HCT116 (cell line): Measurements from ENCODE around the gene SYMPK. TPM values are rescaled to one million over a fixed set of nuclear protein-coding genes. Genes with fewer than 3 reads are reported as not detected.

ENCODE experiments used
- ATAC-seq: fragments of 200-7000 bp; cut with Tn5 transposase; 2 replicates; pipeline ENCODE4 v1.9.1; 2020; ENCODE audit warnings: mild to moderate bottlenecking, moderate library complexity
- BruUV-seq: library from RNA; stranded (reverse); fragments of 400-500 nt; replicated peaks from 2 replicates; lab custom pipeline; 2021; lab: Mats Ljungman, UMichigan
- CTCF ChIA-PET: fragments of 300-600 bp; sonication (Branson Sonifier 250); formaldehyde crosslinking; loops from one replicate; lab custom pipeline; 2021; ENCODE audit warnings: antibody characterized with exemption; lab: Charles Lee
- POLR2A ChIA-PET: fragments of 300-600, 350-600 bp; sonication (Branson Sonifier 250); formaldehyde crosslinking; loops from one replicate; lab custom pipeline; 2021; ENCODE audit warnings: antibody characterized with exemption; lab: Charles Lee
- RAD21 ChIA-PET, 2 experiments: fragments of 300-600 bp; sonication (Branson Sonifier 250); formaldehyde crosslinking; loops; one replicate each; lab custom pipeline; 2023; ENCODE audit warnings: low total read pairs in 2 of 2; ENCODE audit not compliant: uncharacterized antibody in 2 of 2, unreplicated experiment in 2 of 2, low non-redundant PET in 1 of 2; lab: Charles Lee
- DNase-seq: peaks from one replicate; pipeline ENCODE4 v3.0.0-alpha.2; 2010; ENCODE audit warnings: low read depth, low spot score
- H2AFZ ChIP-seq: fragments of 200-600 bp; shearing (Covaris generic), sonication (generic); 2 replicates; pipeline ENCODE4 v1.6.1; 2017; ENCODE audit warnings: low read depth, mixed run types, mixed read lengths, antibody characterized with exemption, low read length; ENCODE audit not compliant: poor library complexity, severe bottlenecking
- H3K27ac ChIP-seq: 2 replicates; pipeline ENCODE4 v1.5.1; 2012; ENCODE audit warnings: low read depth, low read length
- H3K27me3 ChIP-seq: fragments of 200-600 bp; sonication (generic); 2 replicates; pipeline ENCODE4 v1.6.1; 2016; ENCODE audit warnings: mixed run types, low read length, mixed read lengths; ENCODE audit not compliant: insufficient read depth
- H3K36me3 ChIP-seq, 2 experiments: fragments of 200-500 bp in 1 of 2; fragments of 200-600 bp in 1 of 2; sonication (Bioruptor generic) in 1 of 2; sonication (generic) in 1 of 2; 2 replicates each; pipeline versions ENCODE4 v1.5.1 to v1.6.1; 2014 to 2016; ENCODE audit warnings: low read length in 2 of 2, inconsistent platforms in 1 of 2, mixed read lengths in 1 of 2, mixed run types in 1 of 2; ENCODE audit not compliant: insufficient read depth in 2 of 2, control insufficient read depth in 1 of 2
- H3K4me1 ChIP-seq, 2 experiments: fragments of 200-600 bp in 1 of 2; sonication (generic) in 1 of 2; 2 replicates each; pipeline versions ENCODE4 v1.5.1 to v1.6.1; 2012 to 2017; ENCODE audit warnings: low read length in 2 of 2, inconsistent platforms in 1 of 2, mild to moderate bottlenecking in 1 of 2, mixed read lengths in 1 of 2, mixed run types in 1 of 2, moderate library complexity in 1 of 2; ENCODE audit not compliant: insufficient read depth in 2 of 2, control insufficient read depth in 1 of 2
- H3K4me2 ChIP-seq: fragments of 200-600 bp; sonication (generic); 2 replicates; pipeline ENCODE4 v1.6.1; 2017; ENCODE audit warnings: mixed run types, low read length, mixed read lengths
- H3K4me3 ChIP-seq, 2 experiments: fragments of 200-600 bp in 1 of 2; sonication (generic) in 1 of 2; replicated peaks in 1 of 2; 2 replicates each; pipeline ENCODE4 v1.5.1; 2011 to 2016; ENCODE audit warnings: low read length in 2 of 2, control low read depth in 1 of 2, low read depth in 1 of 2, mild to moderate bottlenecking in 1 of 2, mixed read lengths in 1 of 2, mixed run types in 1 of 2
- H3K79me2 ChIP-seq: fragments of 200-600 bp; sonication (generic); 2 replicates; pipeline ENCODE4 v1.6.1; 2017; ENCODE audit warnings: mild to moderate bottlenecking, mixed run types, low read length, moderate library complexity, mixed read lengths; ENCODE audit not compliant: insufficient read depth
- H3K9ac ChIP-seq: fragments of 200-600 bp; sonication (generic); 2 replicates; pipeline ENCODE4 v1.6.1; 2016; ENCODE audit warnings: low read length, mixed read lengths
- H3K9me2 ChIP-seq: fragments of 200-600 bp; sonication (generic), shearing (Covaris generic); 2 replicates; pipeline ENCODE4 v1.6.1; 2017; ENCODE audit warnings: mixed run types, mild to moderate bottlenecking, moderate library complexity; ENCODE audit not compliant: insufficient read depth
- H3K9me3 ChIP-seq, 2 experiments: fragments of 200-500 bp in 1 of 2; fragments of 200-600 bp in 1 of 2; sonication (Bioruptor generic) in 1 of 2; sonication (generic) in 1 of 2; 2 replicates each; pipeline ENCODE4 v1.6.1; 2014 to 2017; ENCODE audit warnings: low read length in 2 of 2, mixed read lengths in 2 of 2, inconsistent platforms in 1 of 2, low read depth in 1 of 2, mild to moderate bottlenecking in 1 of 2, mixed run types in 1 of 2, moderate library complexity in 1 of 2; ENCODE audit not compliant: control insufficient read depth in 1 of 2, insufficient read depth in 1 of 2
- H4K20me1 ChIP-seq: fragments of 200-600 bp; sonication (generic), shearing (Covaris generic); 2 replicates; pipeline ENCODE4 v1.6.1; 2017; ENCODE audit warnings: mixed run types, mild to moderate bottlenecking, moderate library complexity; ENCODE audit not compliant: insufficient read depth
- EGR1 ChIP-seq: IDR thresholded peaks from 2 replicates; pipeline ENCODE4 v1.6.1; 2012; ENCODE audit warnings: low read depth
- ELF1 ChIP-seq: IDR thresholded peaks from 2 replicates; pipeline ENCODE4 v1.6.1; 2012; ENCODE audit warnings: low read depth, borderline replicate concordance
- EZH2phosphoT487 ChIP-seq: fragments of 200-600 bp; IDR thresholded peaks from 2 replicates; pipeline ENCODE4 v1.6.1; 2018; ENCODE audit warnings: antibody characterized with exemption, borderline replicate concordance
- JUND ChIP-seq: IDR thresholded peaks from 2 replicates; pipeline ENCODE4 v1.6.1; 2012
- MAX ChIP-seq: IDR thresholded peaks from 2 replicates; pipeline ENCODE4 v1.6.1; 2012
- POLR2AphosphoS5 ChIP-seq: IDR thresholded peaks from 2 replicates; pipeline ENCODE4 v1.6.1; 2011; ENCODE audit warnings: mild to moderate bottlenecking, low read depth, low read length, moderate library complexity
- SP1 ChIP-seq: IDR thresholded peaks from 2 replicates; pipeline ENCODE4 v1.6.1; 2012; ENCODE audit warnings: low read depth
- TCF7L2 ChIP-seq: IDR thresholded peaks from 2 replicates; pipeline ENCODE4 v1.7.0; 2011; ENCODE audit warnings: borderline replicate concordance, inconsistent platforms; ENCODE audit not compliant: insufficient read depth, insufficient read length; ENCODE audit errors: extremely low read depth
- YY1 ChIP-seq: IDR thresholded peaks from 2 replicates; pipeline ENCODE4 v1.6.1; 2011; ENCODE audit warnings: low read length, low read depth, moderate library complexity, mild to moderate bottlenecking; ENCODE audit not compliant: insufficient replicate concordance; ENCODE audit errors: extremely low read depth
- ZFX ChIP-seq: fragments of 450-650 bp; IDR thresholded peaks from 2 replicates; pipeline ENCODE4 v1.6.1; 2017
- intact Hi-C: fragments of 100-400 bp; cut with micrococcal nuclease; formaldehyde crosslinking; loops from 2 replicates; pipeline ENCODE4 v1.10.0; 2022
- total RNA-seq: library from RNA; stranded (reverse); gene quantifications from one replicate; pipeline ENCODE4 v1.2.1, GENCODE V29; 2021; ENCODE audit not compliant: unreplicated experiment

The SYMPK gene
- total RNA-seq, 1 experiment from 2014 or later: 117 TPM

- no peak for ATAC-seq
- Histone ChIP-seq H3K9me3 (no peaks in the 10 kb centered on the region), H3K27ac (peak overlapping the region; percentile 91), H3K27me3 (no peaks in the 10 kb centered on the region)
- 0 out of 2 replicates have a peak, but pooled peaks have one; percentile 13 for TF ChIP-seq ZFX
- no peak for TF ChIP-seq EZH2phosphoT487
- no peak for TF ChIP-seq JUND
- TF ChIP-seq, all 23 proteins: peak for 1
- Histone ChIP-seq H2AFZ (no peak overlapping the region), H3K9ac (peak overlapping the region; percentile 82), H3K4me3 (peak overlapping the region; percentile 71 to 75), H4K20me1 (no peaks in the 10 kb centered on the region), H3K36me3 (no peaks in the 10 kb centered on the region), H3K79me2 (peaks cover 15% of the 10 kb centered on the region), H3K4me2 (peak overlapping the region; percentile 89), H3K9me2 (no peaks in the 10 kb centered on the region), H3K4me1 (peaks cover 12 to 33% of the 10 kb centered on the region in 2 experiments)
- ChIA-PET POLR2A (interaction anchor here (1.2 kb wide), 2 partner anchors 17 to 24 kb away, joined by 3 to 6 read pairs; partner anchors contain the start of gene FOXA3), CTCF (interaction anchor here (1.3 kb wide), 1 partner anchor 118 kb away, joined by 5 read pairs; no protein-coding TSS in a partner anchor), RAD21 (interaction anchor here in 1 of 2 experiments (1.0 kb wide), 1 partner anchor 15 kb away, joined by 3 read pairs; the partner anchor contains the start of gene MYPOP)
- intact Hi-C loops: loop anchor here (2.0 kb wide), 1 partner anchor 16 kb away; the partner anchor contains the start of gene MYPOP
- TSS peak; percentile 87 for BruUV-seq
- no peak for DNase-seq
Observed at GRCh38 chr19:45887200-45887710, 24.3 kb upstream of the SYMPK start.

DNA sequence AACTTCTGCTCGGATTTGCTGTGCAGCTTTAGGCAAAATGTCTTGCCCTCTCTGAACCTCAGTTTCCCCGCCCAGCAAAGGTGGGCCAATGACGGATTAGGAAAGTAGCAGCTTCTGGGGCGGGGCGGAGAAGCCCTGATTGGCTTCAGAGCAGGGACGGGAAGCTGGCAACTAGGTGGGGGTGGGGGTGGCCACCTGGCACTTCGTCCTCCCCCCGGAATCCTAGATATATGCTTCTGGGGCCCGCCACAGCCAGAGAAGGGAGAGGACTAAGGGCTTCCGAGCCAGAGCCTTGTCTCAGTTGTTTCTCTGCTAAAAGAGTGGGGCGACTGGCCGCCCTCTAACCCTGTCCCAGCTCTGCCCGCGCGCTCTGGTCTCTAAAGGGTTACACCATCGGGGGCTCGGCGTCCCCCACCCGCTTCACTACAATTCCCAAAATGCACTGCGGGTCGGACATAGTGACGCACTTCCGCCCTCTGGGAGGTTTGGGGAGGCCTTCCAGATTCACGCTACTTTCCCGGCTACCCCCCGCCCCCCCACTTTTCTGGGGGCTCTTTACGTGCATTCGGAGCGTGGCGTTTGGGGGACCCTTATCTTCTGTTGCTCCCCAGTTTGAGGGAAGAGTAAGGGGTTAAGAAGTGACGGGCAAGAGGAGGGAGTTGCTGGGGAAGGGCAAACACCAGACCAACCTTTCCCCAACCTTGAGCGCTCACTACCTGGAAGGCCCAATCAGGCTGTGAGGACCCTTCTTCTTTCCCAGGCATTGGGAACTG lies 23.7 kb upstream of the SYMPK start:
- DNase-seq (peak; percentile 90), ATAC-seq (peak; percentile 69)
- Histone ChIP-seq H3K9me3 (no peaks in the 10 kb centered on the region), H3K27me3 (no peaks in the 10 kb centered on the region), H3K9ac (peak overlapping the region; percentile 82), H3K9me2 (no peaks in the 10 kb centered on the region), H3K79me2 (peaks cover 15% of the 10 kb centered on the region), H3K27ac (peak overlapping the region; percentile 91), H2AFZ (peak overlapping the region; percentile 44), H3K36me3 (no peaks in the 10 kb centered on the region), H3K4me1 (peaks cover 18 to 39% of the 10 kb centered on the region in 2 experiments), H4K20me1 (no peaks in the 10 kb centered on the region), H3K4me2 (peak overlapping the region; percentile 89), H3K4me3 (peak overlapping the region; percentile 71 to 75)
- POLR2A ChIA-PET: interaction anchor here (0.7 to 1.2 kb wide), 7 partner anchors 16 to 112 kb away, joined by 3 to 13 read pairs (median 5); partner anchors contain the start of genes CCDC61, FOXA3, MYPOP and SYMPK
- BruUV-seq: no TSS peak
- intact Hi-C loops: loop anchor here (1.0 to 2.0 kb wide), 2 partner anchors 16 to 23 kb away; partner anchors contain the start of genes MYPOP and SYMPK
- CTCF ChIA-PET: interaction anchor here (0.9 to 2.4 kb wide), 7 partner anchors 14 to 191 kb away, joined by 3 to 28 read pairs (median 5); partner anchors contain the start of genes FOXA3, MYPOP and SYMPK
- RAD21 ChIA-PET: interaction anchor here in 1 of 2 experiments (1.2 kb wide), 1 partner anchor 23 kb away, joined by 6 read pairs; the partner anchor contains the start of gene FOXA3
- TF ChIP-seq SP1 (peak; percentile 86), ELF1 (no peak; the same call in 1 of the 2 replicates), ZFX (peak; percentile 82), MAX (0 out of 2 replicates have a peak, but pooled peaks have one; percentile 34), EGR1 (0 out of 2 replicates have a peak, but pooled peaks have one; percentile 20), POLR2AphosphoS5 (peak; percentile 82), YY1 (peak; percentile 70), TCF7L2 (no peak)
